ENCODE measurements around the gene EEF1A2. TPM values are rescaled to one million over a fixed set of nuclear protein-coding genes. Genes with fewer than 3 reads are reported as not detected.

Gene EEF1A2
- total RNA-seq, 1 donor from 2014 or later = 0.54 TPM

DNA sequence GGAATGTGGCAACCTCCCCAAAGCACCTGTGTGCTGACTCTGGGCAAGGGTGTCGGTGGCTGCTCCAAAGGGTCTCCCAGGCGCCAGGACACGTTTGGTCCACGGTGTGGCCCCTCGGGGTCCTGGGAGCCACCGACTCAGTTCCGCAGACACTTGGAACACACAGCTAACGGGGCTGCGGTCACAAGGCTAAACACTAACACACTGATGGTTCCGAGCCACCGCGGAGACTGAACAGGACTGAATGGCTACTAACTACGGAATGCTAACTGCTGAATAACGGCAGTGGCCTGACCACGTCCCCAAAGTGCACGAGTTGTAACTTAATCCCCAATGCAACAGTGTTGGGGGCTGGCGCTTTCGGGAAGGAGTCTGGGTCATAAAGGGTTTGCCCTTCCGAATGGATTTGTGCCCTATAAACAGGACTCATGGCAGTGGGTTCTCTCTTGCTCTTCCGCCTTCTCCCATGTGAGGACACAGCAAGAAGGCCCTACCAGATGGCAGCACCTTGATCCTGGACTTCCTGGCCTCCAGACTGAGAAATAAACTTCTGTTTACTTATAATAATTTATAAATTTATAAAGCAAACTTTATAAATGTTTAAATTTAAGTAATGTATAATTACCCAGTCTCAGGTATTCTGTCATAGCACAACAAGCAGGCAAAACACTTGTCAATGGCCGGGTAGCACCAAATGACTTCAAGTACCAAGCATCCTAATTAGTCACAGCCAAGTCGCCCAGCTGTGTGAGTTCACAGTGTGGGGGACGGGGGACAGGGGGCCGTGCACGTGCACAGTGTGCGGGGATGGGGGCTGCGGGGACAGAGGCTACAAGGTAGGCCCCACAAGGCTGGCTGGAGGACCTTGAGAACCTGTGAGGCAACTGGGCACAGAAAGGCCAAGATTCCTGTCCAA is 2.3 kb upstream of the EEF1A2 start:
- Histone ChIP-seq H3K9me3 (ENCODE audit: low read depth) (no peaks in the 10 kb centered on the region), H3K9ac (no peak overlapping the region), H3K27me3 (peaks cover 88% of the 10 kb centered on the region), H3K79me2 (ENCODE audit: low read depth) (no peaks in the 10 kb centered on the region), H3K4me3 (no peak overlapping the region), H3K27ac (no peak overlapping the region), H3K4me2 (no peak overlapping the region), H3F3A (ENCODE audit: low read depth) (peaks cover 6% of the 10 kb centered on the region), H2AFZ (replicated peaks) (no peak overlapping the region), H3K36me3 (no peaks in the 10 kb centered on the region), H3K4me1 (no peaks in the 10 kb centered on the region), H4K20me1 (ENCODE audit: low read depth) (peaks cover 20% of the 10 kb centered on the region)
- DNase-seq (ENCODE audit: low spot score) = no peak
- Mint-ChIP-seq H3K27ac (no peak overlapping the region), H3K4me3 (peak overlapping the region; percentile 71), H3K9me3 (peaks cover 11% of the 10 kb centered on the region), H3K4me1 (peaks cover 11% of the 10 kb centered on the region), H3K27me3 (ENCODE audit: insufficient read depth, low read depth) (peaks cover 26% of the 10 kb centered on the region), H3K36me3 (no peaks in the 10 kb centered on the region)
- no peak for TF ChIP-seq CTCF (IDR thresholded peaks at IDR 0.05)
- TF ChIP-seq EZH2phosphoT487 (IDR thresholded peaks at IDR 0.05) = no peak
- TF ChIP-seq EZH2 (IDR thresholded peaks at IDR 0.05) = no peak

GRCh38 chr20:63500151-63500901 is 1.4 kb upstream of the EEF1A2 start:
- Histone ChIP-seq H3K79me2 (ENCODE audit: low read depth) (no peaks in the 10 kb centered on the region), H3K27ac (no peak overlapping the region), H3K27me3 (peaks cover 95% of the 10 kb centered on the region), H4K20me1 (ENCODE audit: low read depth) (peaks cover 20% of the 10 kb centered on the region), H3K4me1 (no peaks in the 10 kb centered on the region), H3K9me3 (ENCODE audit: low read depth) (no peaks in the 10 kb centered on the region), H3K4me3 (no peak overlapping the region), H3K36me3 (no peaks in the 10 kb centered on the region), H3K9ac (no peak overlapping the region), H3F3A (ENCODE audit: low read depth) (peaks cover 6% of the 10 kb centered on the region), H2AFZ (replicated peaks) (no peak overlapping the region), H3K4me2 (no peak overlapping the region)
- no peak overlapping the region for H3K4me3 Mint-ChIP-seq
- no peaks in the 10 kb centered on the region for H3K36me3 Mint-ChIP-seq
- TF ChIP-seq CTCF (IDR thresholded peaks at IDR 0.05) (no peak), EZH2 (IDR thresholded peaks at IDR 0.05) (no peak), EZH2phosphoT487 (IDR thresholded peaks at IDR 0.05) (no peak)
- peaks cover 22% of the 10 kb centered on the region for H3K27me3 Mint-ChIP-seq (ENCODE audit: insufficient read depth, low read depth)
- peaks cover 10% of the 10 kb centered on the region for H3K9me3 Mint-ChIP-seq
- DNase-seq (ENCODE audit: low spot score) = no peak
- H3K27ac Mint-ChIP-seq = no peak overlapping the region
- peaks cover 12% of the 10 kb centered on the region for H3K4me1 Mint-ChIP-seq

DNA sequence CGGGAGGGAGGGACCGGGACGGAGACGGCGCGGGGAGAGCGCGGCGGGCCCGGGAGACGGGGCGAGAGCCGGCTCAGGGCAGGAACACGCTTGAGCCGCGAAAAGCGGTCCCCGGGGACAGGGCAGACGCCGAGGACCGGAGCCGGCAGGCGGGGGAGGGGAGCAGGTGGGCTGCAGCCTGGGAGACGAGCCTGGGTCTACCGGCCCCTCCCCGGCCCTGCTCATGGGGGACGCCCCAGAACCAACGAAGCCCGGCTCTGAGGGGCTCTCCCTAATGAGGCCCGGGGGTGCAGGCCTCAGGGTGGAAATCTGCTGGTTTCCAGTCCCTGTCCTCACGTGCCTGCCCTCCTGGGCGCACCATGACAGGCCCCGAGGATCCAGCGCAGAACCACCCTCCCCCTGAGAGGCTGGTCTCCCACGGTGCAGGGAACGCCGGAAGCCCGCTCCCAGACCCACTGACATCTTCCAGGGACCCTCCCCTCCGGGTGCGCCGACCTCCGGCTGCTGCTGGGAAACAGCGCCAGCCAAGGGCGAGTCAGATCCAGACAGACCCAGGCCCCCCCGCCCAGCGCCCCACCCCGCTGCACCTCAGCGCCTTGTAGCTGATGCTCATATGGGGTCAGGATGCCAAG is 571 bp upstream of the EEF1A2 start:
- H3K27ac Mint-ChIP-seq = no peak overlapping the region
- Histone ChIP-seq H3K79me2 (ENCODE audit: low read depth) (no peaks in the 10 kb centered on the region), H3F3A (ENCODE audit: low read depth) (peaks cover 6% of the 10 kb centered on the region), H3K9me3 (ENCODE audit: low read depth) (no peaks in the 10 kb centered on the region), H3K4me2 (peak overlapping the region; percentile 82), H3K36me3 (no peaks in the 10 kb centered on the region), H3K27me3 (peaks cover 89% of the 10 kb centered on the region), H3K4me1 (no peaks in the 10 kb centered on the region), H2AFZ (replicated peaks) (no peak overlapping the region), H3K9ac (no peak overlapping the region), H3K27ac (no peak overlapping the region), H3K4me3 (peak overlapping the region; percentile 51), H4K20me1 (ENCODE audit: low read depth) (peaks cover 20% of the 10 kb centered on the region)
- TF ChIP-seq EZH2 (IDR thresholded peaks at IDR 0.05) (no peak), CTCF (IDR thresholded peaks at IDR 0.05) (no peak), EZH2phosphoT487 (IDR thresholded peaks at IDR 0.05) (no peak)
- no peaks in the 10 kb centered on the region for H3K36me3 Mint-ChIP-seq
- H3K27me3 Mint-ChIP-seq (ENCODE audit: insufficient read depth, low read depth) = peaks cover 17% of the 10 kb centered on the region
- H3K4me1 Mint-ChIP-seq = peaks cover 12% of the 10 kb centered on the region
- H3K4me3 Mint-ChIP-seq = peak overlapping the region; percentile 52
- H3K9me3 Mint-ChIP-seq = peaks cover 4% of the 10 kb centered on the region
- peak; percentile 61 for DNase-seq (ENCODE audit: low spot score)
